ENCODE measurements around the gene AURKB. TPM values are rescaled to one million over a fixed set of nuclear protein-coding genes. Genes with fewer than 3 reads are reported as not detected.
A peak's percentile ranks its signal among the peaks of the same experiment; 100 is the strongest.

Gene AURKB
- total and polyA plus RNA-seq, 2 of the 13 experiments (the other 11 are each of a cell fraction or from before 2014, with no cell fraction given) = 29.5 to 75.3 TPM

DNA sequence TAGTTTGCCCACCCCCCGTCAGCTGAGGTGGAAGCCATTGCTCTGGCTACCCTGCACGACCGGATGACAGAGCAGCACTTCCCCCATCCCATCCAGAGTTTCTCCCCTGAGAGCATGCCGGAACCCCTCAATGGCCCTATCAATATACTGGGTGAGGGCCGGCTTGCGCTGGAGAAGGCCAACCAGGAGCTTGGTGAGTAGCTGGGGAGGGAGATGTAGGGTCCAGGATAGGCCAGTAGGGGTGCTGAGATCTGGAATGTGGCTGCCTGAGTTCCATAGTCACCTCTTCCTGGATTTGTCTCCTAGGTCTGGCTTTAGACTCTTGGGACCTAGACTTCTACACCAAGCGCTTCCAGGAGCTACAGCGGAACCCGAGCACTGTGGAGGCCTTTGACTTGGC lies 45.1 kb upstream of the AURKB start:
- intact Hi-C loops (cut with micrococcal nuclease; ENCODE audit: unreplicated experiment) = no loop called here
- Histone ChIP-seq H2AFZ (ENCODE audit: low read length) (no peak overlapping the region), H3K4me1 (ENCODE audit: insufficient read depth, low read length) (peaks cover 6% of the 10 kb centered on the region), H3K36me3 (replicated peaks in 1 of 2; ENCODE audit: control insufficient read depth in 1 of 2, insufficient read depth in 2 of 2, low read length in 2 of 2) (peaks cover 25 to 57% of the 10 kb centered on the region in 2 experiments), H3K4me2 (ENCODE audit: low read depth, low read length) (no peak overlapping the region), H4K20me1 (ENCODE audit: insufficient read depth, low read length) (no peaks in the 10 kb centered on the region), H3K79me2 (ENCODE audit: insufficient read depth, low read length) (peaks cover 16% of the 10 kb centered on the region), H3K27me3 (ENCODE audit: control insufficient read depth in 1 of 2, insufficient read depth in 2 of 2, low read length in 2 of 2) (no peaks in the 10 kb centered on the region), H3K4me3 (replicated peaks in 1 of 3; ENCODE audit: insufficient read depth in 1 of 3, low read depth in 2 of 3, low read length in 3 of 3) (no peak overlapping the region), H3K27ac (ENCODE audit: extremely low read length, insufficient read depth, low read length) (no peak overlapping the region), H3K9ac (ENCODE audit: insufficient read depth, low read depth, low read length) (no peak overlapping the region), H3K9me3 (ENCODE audit: low read length) (no peaks in the 10 kb centered on the region)
- in situ Hi-C loops (cut with HindIII; ENCODE audit: extremely low pct_ligation_motif_present, low pct_unique_long_range_greater_than_20kb) = no loop called here
- FAIRE-seq (no peak), DNase-seq (ENCODE audit: low spot score) (peak; percentile 21), ATAC-seq (peak; percentile 89)
- ChIA-PET POLR2A (no interaction called here), CTCF (ENCODE audit: low intra/inter-chr PET ratio, low total read pairs) (no interaction called here)
- no TSS peak for BruUV-seq (replicated peaks)
- 100% methylated on average over 6 of the region's 9 CpGs for WGBS (ENCODE audit: low lambda C conversion rate)
- TF ChIP-seq STAG1 (CRISPR knock-in tag; IDR thresholded peaks at IDR 0.05) = peak; percentile 4; the same call in 1 of the 2 replicates
- no peak for TF ChIP-seq SSRP1 (CRISPR knock-in tag; IDR thresholded peaks at IDR 0.05)
- 0 out of 2 replicates have a peak, but pooled peaks have one; percentile 8 for TF ChIP-seq RAD21 (CRISPR knock-in tag; IDR thresholded peaks at IDR 0.05)

GRCh38 chr17:8254881-8255280 lies 44.5 kb upstream of the AURKB start:
- intact Hi-C loops (cut with micrococcal nuclease; ENCODE audit: unreplicated experiment) (no loop called here), in situ Hi-C loops (cut with HindIII; ENCODE audit: extremely low pct_ligation_motif_present, low pct_unique_long_range_greater_than_20kb) (no loop called here)
- CTCF ChIA-PET (ENCODE audit: low intra/inter-chr PET ratio, low total read pairs) = no interaction called here
- no peaks in the 10 kb centered on the region for H3K9me3 ChIP-seq (ENCODE audit: low read length)
- FAIRE-seq (no peak), ATAC-seq (no peak), DNase-seq (ENCODE audit: low spot score) (no peak)
- H3K4me1 ChIP-seq (ENCODE audit: insufficient read depth, low read length) = peaks cover 13% of the 10 kb centered on the region
- no peak overlapping the region for H3K9ac ChIP-seq (ENCODE audit: insufficient read depth, low read depth, low read length)
- POLR2A ChIA-PET = no interaction called here
- no peaks in the 10 kb centered on the region for H3K27me3 ChIP-seq (ENCODE audit: control insufficient read depth in 1 of 2, insufficient read depth in 2 of 2, low read length in 2 of 2)
- no peaks in the 10 kb centered on the region for H4K20me1 ChIP-seq (ENCODE audit: insufficient read depth, low read length)
- H2AFZ ChIP-seq (ENCODE audit: low read length) = no peak overlapping the region
- peaks cover 23% of the 10 kb centered on the region for H3K79me2 ChIP-seq (ENCODE audit: insufficient read depth, low read length)
- BruUV-seq (replicated peaks) = no TSS peak
- H3K36me3 ChIP-seq (replicated peaks in 1 of 2; ENCODE audit: control insufficient read depth in 1 of 2, insufficient read depth in 2 of 2, low read length in 2 of 2) = peaks cover 25 to 51% of the 10 kb centered on the region in 2 experiments
- no peak overlapping the region for H3K27ac ChIP-seq (ENCODE audit: extremely low read length, insufficient read depth, low read length)
- no peak overlapping the region for H3K4me2 ChIP-seq (ENCODE audit: low read depth, low read length)
- no peak overlapping the region for H3K4me3 ChIP-seq (replicated peaks in 1 of 3; ENCODE audit: insufficient read depth in 1 of 3, low read depth in 2 of 3, low read length in 3 of 3)
- WGBS (ENCODE audit: low lambda C conversion rate) = 99% methylated on average over 11 of the region's 11 CpGs
- TF ChIP-seq ATAD3A (CRISPR knock-in tag; IDR thresholded peaks at IDR 0.05) (no peak), ZMAT3 (CRISPR knock-in tag; conservative IDR thresholded peaks at IDR 0.05) (no peak), ZFP1 (CRISPR knock-in tag; IDR thresholded peaks at IDR 0.05) (no peak), RFXAP (CRISPR knock-in tag; IDR thresholded peaks at IDR 0.05; ENCODE audit: borderline replicate concordance) (no peak), ZNF7 (CRISPR knock-in tag; IDR thresholded peaks at IDR 0.05) (no peak), ZNF790 (CRISPR knock-in tag; IDR thresholded peaks at IDR 0.05; ENCODE audit: borderline replicate concordance) (no peak)
- TF ChIP-seq, protein P1, sequence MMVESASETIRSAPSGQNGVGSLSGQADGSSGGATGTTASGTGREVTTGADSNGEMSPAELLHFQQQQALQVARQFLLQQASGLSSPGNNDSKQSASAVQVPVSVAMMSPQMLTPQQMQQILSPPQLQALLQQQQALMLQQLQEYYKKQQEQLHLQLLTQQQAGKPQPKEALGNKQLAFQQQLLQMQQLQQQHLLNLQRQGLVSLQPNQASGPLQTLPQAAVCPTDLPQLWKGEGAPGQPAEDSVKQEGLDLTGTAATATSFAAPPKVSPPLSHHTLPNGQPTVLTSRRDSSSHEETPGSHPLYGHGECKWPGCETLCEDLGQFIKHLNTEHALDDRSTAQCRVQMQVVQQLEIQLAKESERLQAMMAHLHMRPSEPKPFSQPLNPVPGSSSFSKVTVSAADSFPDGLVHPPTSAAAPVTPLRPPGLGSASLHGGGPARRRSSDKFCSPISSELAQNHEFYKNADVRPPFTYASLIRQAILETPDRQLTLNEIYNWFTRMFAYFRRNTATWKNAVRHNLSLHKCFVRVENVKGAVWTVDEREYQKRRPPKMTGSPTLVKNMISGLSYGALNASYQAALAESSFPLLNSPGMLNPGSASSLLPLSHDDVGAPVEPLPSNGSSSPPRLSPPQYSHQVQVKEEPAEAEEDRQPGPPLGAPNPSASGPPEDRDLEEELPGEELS (CRISPR knock-in tag; IDR thresholded peaks at IDR 0.05) = no peak

Measured in HepG2 (cell line).